ENCODE data around the gene SEC24D.

Gene SEC24D

GRCh38 chr4:118772767-118773428 is 63.0 kb downstream of the SEC24D start:
- no peak for DNase-seq

- DNase-seq = no peak
These were observed 63.7 kb downstream of the SEC24D start for GRCh38 chr4:118772081-118772766.

- no peak for DNase-seq
These were observed 65.2 kb downstream of the SEC24D start for GRCh38 chr4:118770741-118771187.

- DNase-seq = no peak
These were observed 66.8 kb downstream of the SEC24D start for GRCh38 chr4:118769161-118769560.

- no peak for DNase-seq
These were observed 68.8 kb downstream of the SEC24D start for GRCh38 chr4:118767109-118767508.

- DNase-seq = no peak
These were observed 70.5 kb downstream of the SEC24D start for GRCh38 chr4:118765399-118765798.

- DNase-seq = no peak
These were observed 73.0 kb downstream of the SEC24D start for GRCh38 chr4:118762730-118763477.

GRCh38 chr4:118762155-118762554 is 73.8 kb downstream of the SEC24D start:
- DNase-seq = no peak

- DNase-seq = no peak
These were observed 74.4 kb downstream of the SEC24D start for GRCh38 chr4:118761397-118762016.

GRCh38 chr4:118760493-118760892 is 75.4 kb downstream of the SEC24D start:
- DNase-seq = no peak

GRCh38 chr4:118760092-118760491 is 75.8 kb downstream of the SEC24D start:
- no peak for DNase-seq

GRCh38 chr4:118759481-118759880 is 76.4 kb downstream of the SEC24D start:
- DNase-seq = no peak

GRCh38 chr4:118758293-118758692 is 77.6 kb downstream of the SEC24D start:
- DNase-seq = no peak

- no peak for DNase-seq
These were observed 78.1 kb downstream of the SEC24D start for GRCh38 chr4:118757761-118758251.

GRCh38 chr4:118756958-118757357 is 79.0 kb downstream of the SEC24D start:
- no peak for DNase-seq

- DNase-seq = no peak
These were observed 79.5 kb downstream of the SEC24D start for GRCh38 chr4:118756429-118756828.

- no peak for DNase-seq
These were observed 80.3 kb downstream of the SEC24D start for GRCh38 chr4:118755438-118756226.

- no peak for DNase-seq
These were observed 81.0 kb downstream of the SEC24D start for GRCh38 chr4:118754890-118755289.

GRCh38 chr4:118753685-118754084 is 82.2 kb downstream of the SEC24D start:
- DNase-seq = no peak

- DNase-seq = no peak
These were observed 82.8 kb downstream of the SEC24D start for GRCh38 chr4:118753096-118753495.

GRCh38 chr4:118752551-118752950 is 83.4 kb downstream of the SEC24D start:
- DNase-seq = no peak

- DNase-seq = no peak
These were observed 84.2 kb downstream of the SEC24D start for GRCh38 chr4:118751629-118752323.
